ENCODE measurements around the gene CNOT3.
A peak's percentile ranks its signal among the peaks of the same experiment; 100 is the strongest.
"Not testable (repeated sequence)": the region's sequence is repeated elsewhere in the genome, so short reads cannot be mapped to it uniquely, and the experiment has no call there.

CNOT3 gene

GRCh38 chr19:54137699-54138488, at the start of gene CNOT3:
CNOT3 (plus strand) TSS chr19:54137762; CDS start chr19:54142979, 5,217 bp downstream.
- DNase-seq (ENCODE audit: low read depth in 2 of 2), result peak; percentile 13 to 25

GRCh38 chr19:54094426-54095000, 43.0 kb upstream of the CNOT3 start:
- DNase-seq (ENCODE audit: low read depth in 2 of 2), result no peak

GRCh38 chr19:54095136-54095858, 42.3 kb upstream of the CNOT3 start:
- no peak for DNase-seq (ENCODE audit: low read depth in 2 of 2)

- DNase-seq (ENCODE audit: low read depth in 2 of 2), result peak in 1 of 2 donors; percentile 32
These were observed 41.5 kb upstream of the CNOT3 start for GRCh38 chr19:54095859-54096616.

- DNase-seq (ENCODE audit: low read depth in 2 of 2), result no peak
These were observed 40.9 kb upstream of the CNOT3 start for GRCh38 chr19:54096617-54097106.

GRCh38 chr19:54099190-54099902, 38.2 kb upstream of the CNOT3 start:
- DNase-seq (ENCODE audit: low read depth in 2 of 2), result no peak

- DNase-seq (ENCODE audit: low read depth in 2 of 2), result not testable (repeated sequence)
These were observed 37.7 kb upstream of the CNOT3 start for GRCh38 chr19:54099903-54100255.

GRCh38 chr19:54100561-54100960, 37.0 kb upstream of the CNOT3 start, which contains the start of gene OSCAR:
OSCAR (minus strand) TSS chr19:54100803; CDS start chr19:54100792, 11 bp downstream.
- DNase-seq (ENCODE audit: low read depth in 2 of 2), result no peak

GRCh38 chr19:54102421-54103169, 35.0 kb upstream of the CNOT3 start, which contains the start of gene NDUFA3:
NDUFA3 (plus strand) TSS chr19:54102855; CDS start chr19:54102879, 24 bp downstream.
- peak; percentile 97 to 98 for DNase-seq (ENCODE audit: low read depth in 2 of 2)

GRCh38 chr19:54104998-54105715, 32.4 kb upstream of the CNOT3 start:
- DNase-seq (ENCODE audit: low read depth in 2 of 2), result no peak

GRCh38 chr19:54105796-54106195, 31.8 kb upstream of the CNOT3 start:
- DNase-seq (ENCODE audit: low read depth in 2 of 2), result no peak

GRCh38 chr19:54106716-54107115, 30.8 kb upstream of the CNOT3 start:
- DNase-seq (ENCODE audit: low read depth in 2 of 2), result no peak

- DNase-seq (ENCODE audit: low read depth in 2 of 2), result no peak
These were observed 29.6 kb upstream of the CNOT3 start for GRCh38 chr19:54107876-54108490.

GRCh38 chr19:54108496-54108895, 29.1 kb upstream of the CNOT3 start:
- DNase-seq (ENCODE audit: low read depth in 2 of 2), result no peak

- DNase-seq (ENCODE audit: low read depth in 2 of 2), result no peak
These were observed 27.9 kb upstream of the CNOT3 start for GRCh38 chr19:54109651-54110050.

- DNase-seq (ENCODE audit: low read depth in 2 of 2), result peak; percentile 33 to 43
These were observed 23.0 kb upstream of the CNOT3 start for GRCh38 chr19:54114340-54115108.

- peak; percentile 90 for DNase-seq (ENCODE audit: low read depth in 2 of 2)
These were observed 22.2 kb upstream of the CNOT3 start, which contains the start of the genes PRPF31 and TFPT for GRCh38 chr19:54115109-54116063. PRPF31 (plus strand) TSS chr19:54115754; CDS start chr19:54118279, 2,525 bp downstream. TFPT (minus strand) TSS chr19:54115657; CDS start chr19:54115269, 388 bp downstream.

All from stimulated activated CD8-positive, alpha-beta memory T cell treated with anti-CD3 and anti-CD28 coated beads, Interleukin-15, amount 100 ng/mL, for 48 hours (primary cell).